ENCODE results near the gene DIAPH3. TPM values are rescaled to one million over a fixed set of nuclear protein-coding genes. Genes with fewer than 3 reads are reported as not detected.

DIAPH3 gene
- total and polyA plus RNA-seq, 2 donors, result 0.80 to 4.5 TPM

DNA sequence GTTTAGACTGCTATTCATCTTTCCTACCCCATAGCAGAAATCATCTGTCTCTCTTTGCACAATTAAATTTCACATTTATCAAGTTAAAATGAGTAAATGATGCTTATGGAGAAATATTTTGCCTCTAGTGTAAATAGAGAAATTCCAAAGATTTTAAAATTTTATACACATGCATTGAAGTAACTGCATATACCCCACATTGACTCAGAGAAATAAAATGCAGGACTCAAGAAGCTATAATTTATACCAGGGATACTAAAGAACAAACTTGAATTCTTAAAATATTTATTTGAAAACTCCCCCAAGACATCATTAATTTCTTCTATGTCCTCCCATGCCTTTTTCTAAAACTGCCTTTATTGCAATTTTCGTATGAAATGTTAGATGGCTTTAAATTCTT lies 165.8 kb downstream of the DIAPH3 start:
- Histone ChIP-seq H3K4me1 (ENCODE audit: control insufficient read depth in 2 of 2, insufficient read depth in 2 of 2, low read length in 2 of 2) (no peaks in the 10 kb centered on the region), H3K4me3 (ENCODE audit: low read length in 2 of 2) (no peak overlapping the region), H3K27ac (ENCODE audit: low read depth in 1 of 2, low read length in 1 of 2) (no peak overlapping the region), H3K27me3 (ENCODE audit: control insufficient read depth in 2 of 2, insufficient read depth in 1 of 2, low read length in 1 of 2) (no peaks in the 10 kb centered on the region), H3K36me3 (ENCODE audit: control insufficient read depth in 2 of 2, insufficient read depth in 2 of 2, low read length in 1 of 2) (no peaks in the 10 kb centered on the region), H3K9me3 (ENCODE audit: control insufficient read depth in 2 of 2, insufficient read depth in 1 of 2, low read length in 1 of 2) (no peaks in the 10 kb centered on the region)
- no peak for DNase-seq (ENCODE audit: low read depth in 6 of 9, low spot score in 9 of 9)
- WGBS, result 95% methylated on average over 1 of the region's 1 CpG

DNA sequence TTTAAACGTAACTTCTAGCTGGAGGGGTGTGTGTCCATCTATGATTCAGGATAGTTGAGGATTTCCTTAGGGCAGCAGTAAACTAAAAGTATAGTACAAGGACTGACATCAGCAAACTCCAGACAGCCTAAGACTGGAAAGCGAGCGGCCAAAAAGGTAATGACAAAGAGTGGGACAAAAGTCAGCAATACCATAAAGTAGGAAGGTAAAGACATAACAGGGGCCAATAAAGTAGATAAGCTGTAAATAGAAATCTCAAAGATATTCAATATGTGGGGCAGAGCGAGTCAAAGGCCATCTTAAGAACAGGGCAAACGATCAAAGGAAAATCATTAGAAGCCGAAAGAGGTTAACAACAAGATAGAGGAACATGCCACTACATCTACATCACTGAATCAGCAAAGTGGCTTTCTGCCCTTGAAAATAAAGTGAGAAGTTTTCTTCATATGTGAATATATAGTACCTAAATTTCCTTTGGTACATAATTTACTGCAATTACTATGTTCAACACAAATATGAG lies 167.2 kb downstream of the DIAPH3 start:
- no peaks in the 10 kb centered on the region for H3K27me3 ChIP-seq (ENCODE audit: control insufficient read depth in 2 of 2, insufficient read depth in 1 of 2, low read length in 1 of 2)
- DNase-seq (ENCODE audit: low read depth in 6 of 9, low spot score in 9 of 9), result no peak
- H3K36me3 ChIP-seq (ENCODE audit: control insufficient read depth in 2 of 2, insufficient read depth in 2 of 2, low read length in 1 of 2), result no peaks in the 10 kb centered on the region
- no peaks in the 10 kb centered on the region for H3K4me1 ChIP-seq (ENCODE audit: control insufficient read depth in 2 of 2, insufficient read depth in 2 of 2, low read length in 2 of 2)
- no peak overlapping the region for H3K27ac ChIP-seq (ENCODE audit: low read depth in 1 of 2, low read length in 1 of 2)
- no peak overlapping the region for H3K4me3 ChIP-seq (ENCODE audit: low read length in 2 of 2)
- H3K9me3 ChIP-seq (ENCODE audit: control insufficient read depth in 2 of 2, insufficient read depth in 1 of 2, low read length in 1 of 2), result no peaks in the 10 kb centered on the region
- 92% methylated on average over 6 of the region's 6 CpGs for WGBS

DNA sequence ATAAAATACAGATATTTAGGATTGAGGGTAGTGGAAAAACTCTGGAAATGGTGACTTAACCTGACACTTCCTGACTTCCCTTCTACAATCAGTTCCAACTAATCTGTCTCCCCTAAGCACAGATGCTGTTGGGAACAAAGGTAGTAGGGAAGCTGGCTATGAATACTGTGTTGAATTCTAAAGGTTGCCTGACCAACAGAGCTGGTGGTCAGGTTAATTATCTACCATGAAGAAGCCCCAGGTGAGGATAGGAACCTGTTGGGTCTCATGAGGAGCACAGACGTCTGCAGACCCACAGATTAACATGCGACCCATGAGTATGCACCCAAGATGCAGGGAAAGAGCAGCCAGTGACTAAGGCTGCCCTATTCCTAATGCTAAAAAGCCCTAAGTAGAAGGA lies 172.3 kb downstream of the DIAPH3 start:
- Histone ChIP-seq H3K4me3 (ENCODE audit: low read length in 2 of 2) (no peak overlapping the region), H3K4me1 (ENCODE audit: control insufficient read depth in 2 of 2, insufficient read depth in 2 of 2, low read length in 2 of 2) (no peaks in the 10 kb centered on the region), H3K9me3 (ENCODE audit: control insufficient read depth in 2 of 2, insufficient read depth in 1 of 2, low read length in 1 of 2) (no peaks in the 10 kb centered on the region), H3K27ac (ENCODE audit: low read depth in 1 of 2, low read length in 1 of 2) (no peak overlapping the region), H3K36me3 (ENCODE audit: control insufficient read depth in 2 of 2, insufficient read depth in 2 of 2, low read length in 1 of 2) (no peaks in the 10 kb centered on the region), H3K27me3 (ENCODE audit: control insufficient read depth in 2 of 2, insufficient read depth in 1 of 2, low read length in 1 of 2) (no peaks in the 10 kb centered on the region)
- 99% methylated on average over 2 of the region's 2 CpGs for WGBS
- DNase-seq (ENCODE audit: low read depth in 6 of 9, low spot score in 9 of 9), result no peak

DNA sequence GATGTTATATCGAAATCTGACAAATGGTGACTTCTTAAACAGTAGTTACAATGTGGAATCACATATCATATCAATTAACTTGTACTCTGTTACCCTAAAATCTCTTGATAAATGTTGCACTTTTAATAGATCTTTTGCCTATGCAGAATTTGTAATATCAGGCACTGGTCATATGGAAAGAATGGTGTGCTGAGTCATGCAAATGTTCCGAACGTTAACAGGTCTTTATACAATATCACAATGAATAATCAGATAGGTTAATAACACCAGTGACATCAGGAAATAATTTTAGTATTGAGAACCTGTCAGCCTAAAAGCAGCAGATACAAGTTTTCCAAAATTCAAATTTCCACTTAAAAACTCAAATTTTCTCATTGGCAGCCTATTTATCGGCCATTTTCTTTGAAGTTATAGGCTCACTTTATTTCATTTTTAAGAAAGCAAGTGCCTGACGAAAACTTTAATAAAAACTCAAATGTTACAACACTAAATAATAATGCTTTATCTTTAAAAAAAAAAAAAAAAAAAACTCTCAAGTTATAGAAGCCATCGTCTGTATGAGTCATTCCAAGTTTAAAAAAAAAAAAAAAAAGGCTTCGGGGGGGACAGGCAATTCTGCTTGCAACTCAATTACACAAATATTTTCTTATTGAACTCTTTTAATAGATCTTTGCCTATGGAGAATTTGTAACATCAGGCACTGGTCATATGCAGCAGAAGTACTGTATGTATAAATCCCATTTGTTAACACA lies 180.9 kb downstream of the DIAPH3 start:
- WGBS, result 95% methylated on average over 7 of the region's 7 CpGs
- H3K4me1 ChIP-seq (ENCODE audit: control insufficient read depth in 2 of 2, insufficient read depth in 2 of 2, low read length in 2 of 2), result no peaks in the 10 kb centered on the region
- H3K27ac ChIP-seq (ENCODE audit: low read depth in 1 of 2, low read length in 1 of 2), result no peak overlapping the region
- no peak overlapping the region for H3K4me3 ChIP-seq (ENCODE audit: low read length in 2 of 2)
- no peaks in the 10 kb centered on the region for H3K27me3 ChIP-seq (ENCODE audit: control insufficient read depth in 2 of 2, insufficient read depth in 1 of 2, low read length in 1 of 2)
- DNase-seq (ENCODE audit: low read depth in 6 of 9, low spot score in 9 of 9), result no peak
- no peaks in the 10 kb centered on the region for H3K9me3 ChIP-seq (ENCODE audit: control insufficient read depth in 2 of 2, insufficient read depth in 1 of 2, low read length in 1 of 2)
- H3K36me3 ChIP-seq (ENCODE audit: control insufficient read depth in 2 of 2, insufficient read depth in 2 of 2, low read length in 1 of 2), result peaks cover 0 to 3% of the 10 kb centered on the region in 2 donors

DNA sequence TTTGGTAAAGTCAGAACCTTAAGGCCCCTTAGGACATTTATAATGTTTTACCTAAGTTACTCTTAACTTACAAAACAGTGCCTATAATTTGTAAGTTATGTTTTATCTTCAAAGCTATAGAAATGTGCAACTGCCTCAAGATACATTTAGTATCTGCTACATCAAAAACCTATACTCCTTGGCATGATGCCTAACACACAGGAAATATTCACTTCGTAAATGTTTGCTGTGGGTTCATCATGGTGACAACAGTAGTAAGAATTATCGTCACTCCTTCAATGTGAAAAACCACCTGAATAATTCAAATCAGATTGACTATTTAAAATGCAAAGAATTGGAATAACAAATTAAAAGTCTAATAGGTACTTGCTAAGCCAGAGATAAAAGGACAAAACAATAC lies 184.1 kb downstream of the DIAPH3 start:
- no peak overlapping the region for H3K4me3 ChIP-seq (ENCODE audit: low read length in 2 of 2)
- H3K9me3 ChIP-seq (ENCODE audit: control insufficient read depth in 2 of 2, insufficient read depth in 1 of 2, low read length in 1 of 2), result no peaks in the 10 kb centered on the region
- peak in 1 of 9 donors; percentile 6 for DNase-seq (ENCODE audit: low read depth in 6 of 9, low spot score in 9 of 9)
- WGBS, result 17% methylated on average over 2 of the region's 2 CpGs
- H3K27me3 ChIP-seq (ENCODE audit: control insufficient read depth in 2 of 2, insufficient read depth in 1 of 2, low read length in 1 of 2), result no peaks in the 10 kb centered on the region
- H3K4me1 ChIP-seq (ENCODE audit: control insufficient read depth in 2 of 2, insufficient read depth in 2 of 2, low read length in 2 of 2), result no peaks in the 10 kb centered on the region
- peaks cover 0 to 3% of the 10 kb centered on the region in 2 donors for H3K36me3 ChIP-seq (ENCODE audit: control insufficient read depth in 2 of 2, insufficient read depth in 2 of 2, low read length in 1 of 2)
- H3K27ac ChIP-seq (ENCODE audit: low read depth in 1 of 2, low read length in 1 of 2), result no peak overlapping the region

DNA sequence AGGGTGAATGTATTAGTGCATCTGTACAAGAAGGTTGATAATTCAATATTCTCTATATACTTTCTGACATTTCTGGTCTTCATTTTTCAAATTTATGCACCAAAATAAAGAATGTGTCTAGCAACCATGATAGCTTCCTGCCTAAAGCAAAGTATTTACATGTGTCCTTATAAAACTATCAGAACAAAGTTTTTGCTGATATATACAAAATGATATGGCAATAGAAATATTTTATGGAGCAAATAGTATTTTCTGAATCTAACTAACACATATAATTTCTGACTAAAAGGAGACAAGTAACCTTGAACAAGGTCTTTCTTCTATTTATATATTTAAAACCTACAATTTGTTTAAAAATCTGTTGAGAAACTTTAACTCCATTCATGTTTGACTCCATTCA lies 184.9 kb downstream of the DIAPH3 start:
- Histone ChIP-seq H3K36me3 (ENCODE audit: control insufficient read depth in 2 of 2, insufficient read depth in 2 of 2, low read length in 1 of 2) (peaks cover 0 to 3% of the 10 kb centered on the region in 2 donors), H3K4me3 (ENCODE audit: low read length in 2 of 2) (no peak overlapping the region), H3K27me3 (ENCODE audit: control insufficient read depth in 2 of 2, insufficient read depth in 1 of 2, low read length in 1 of 2) (no peaks in the 10 kb centered on the region), H3K9me3 (ENCODE audit: control insufficient read depth in 2 of 2, insufficient read depth in 1 of 2, low read length in 1 of 2) (no peaks in the 10 kb centered on the region), H3K27ac (ENCODE audit: low read depth in 1 of 2, low read length in 1 of 2) (no peak overlapping the region), H3K4me1 (ENCODE audit: control insufficient read depth in 2 of 2, insufficient read depth in 2 of 2, low read length in 2 of 2) (no peaks in the 10 kb centered on the region)
- DNase-seq (ENCODE audit: low read depth in 6 of 9, low spot score in 9 of 9), result no peak

DNA sequence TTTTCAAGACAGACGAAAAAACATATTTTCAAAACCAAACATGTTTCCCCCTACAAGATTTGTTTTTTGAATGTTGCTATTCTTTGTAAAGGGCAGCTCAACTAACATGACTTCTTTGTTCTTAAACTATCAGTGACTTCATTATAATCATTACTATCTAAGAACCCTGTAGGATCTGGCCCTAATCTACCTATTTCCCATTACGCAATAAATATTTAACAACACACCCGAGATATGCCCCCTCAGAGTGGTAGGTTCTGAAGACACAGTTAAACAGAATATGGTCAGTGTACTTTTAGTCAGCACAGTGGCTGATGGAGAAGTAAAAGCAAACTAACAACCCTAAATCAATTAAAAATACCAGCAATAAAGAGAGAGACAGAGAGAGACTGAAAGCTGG lies 186.9 kb downstream of the DIAPH3 start:
- Histone ChIP-seq H3K27ac (ENCODE audit: low read depth in 1 of 2, low read length in 1 of 2) (no peak overlapping the region), H3K27me3 (ENCODE audit: control insufficient read depth in 2 of 2, insufficient read depth in 1 of 2, low read length in 1 of 2) (no peaks in the 10 kb centered on the region), H3K4me1 (ENCODE audit: control insufficient read depth in 2 of 2, insufficient read depth in 2 of 2, low read length in 2 of 2) (no peaks in the 10 kb centered on the region), H3K36me3 (ENCODE audit: control insufficient read depth in 2 of 2, insufficient read depth in 2 of 2, low read length in 1 of 2) (no peaks in the 10 kb centered on the region), H3K4me3 (ENCODE audit: low read length in 2 of 2) (no peak overlapping the region), H3K9me3 (ENCODE audit: control insufficient read depth in 2 of 2, insufficient read depth in 1 of 2, low read length in 1 of 2) (no peaks in the 10 kb centered on the region)
- WGBS, result 97% methylated on average over 3 of the region's 3 CpGs
- no peak for DNase-seq (ENCODE audit: low read depth in 6 of 9, low spot score in 9 of 9)

DNA sequence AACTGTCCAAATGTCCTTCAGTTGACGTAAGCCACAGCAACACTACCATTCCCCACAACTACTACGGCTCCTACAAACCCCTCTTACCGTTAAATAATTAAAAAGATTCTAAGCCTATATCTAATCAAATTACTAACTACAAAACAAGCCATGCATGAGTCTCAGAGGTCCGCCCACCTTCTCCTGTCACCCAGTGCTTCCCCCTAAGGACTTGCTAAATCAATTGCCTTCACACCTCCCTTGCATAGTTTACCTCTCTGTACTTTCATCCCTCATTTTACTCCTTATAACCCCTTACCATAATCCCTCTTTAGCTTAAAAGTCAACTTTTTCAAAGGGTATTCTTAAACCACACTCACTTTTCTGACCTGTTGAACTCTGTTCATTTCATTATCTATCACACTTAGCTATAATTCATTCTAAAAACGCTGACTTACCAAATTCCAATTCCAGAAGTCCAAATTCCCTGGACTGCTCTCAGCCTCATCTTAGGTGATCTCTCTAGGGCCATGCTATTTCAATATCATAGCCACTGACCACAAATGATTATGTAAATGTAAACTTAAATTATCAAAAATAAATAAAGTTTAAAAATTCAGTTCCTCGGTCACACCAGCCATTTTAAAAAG lies 187.8 kb downstream of the DIAPH3 start:
- Histone ChIP-seq H3K27me3 (ENCODE audit: control insufficient read depth in 2 of 2, insufficient read depth in 1 of 2, low read length in 1 of 2) (no peaks in the 10 kb centered on the region), H3K9me3 (ENCODE audit: control insufficient read depth in 2 of 2, insufficient read depth in 1 of 2, low read length in 1 of 2) (no peaks in the 10 kb centered on the region), H3K4me3 (ENCODE audit: low read length in 2 of 2) (no peak overlapping the region), H3K4me1 (ENCODE audit: control insufficient read depth in 2 of 2, insufficient read depth in 2 of 2, low read length in 2 of 2) (no peaks in the 10 kb centered on the region), H3K27ac (ENCODE audit: low read depth in 1 of 2, low read length in 1 of 2) (no peak overlapping the region), H3K36me3 (ENCODE audit: control insufficient read depth in 2 of 2, insufficient read depth in 2 of 2, low read length in 1 of 2) (no peaks in the 10 kb centered on the region)
- WGBS, result 88% methylated on average over 6 of the region's 6 CpGs
- no peak for DNase-seq (ENCODE audit: low read depth in 6 of 9, low spot score in 9 of 9)

DNA sequence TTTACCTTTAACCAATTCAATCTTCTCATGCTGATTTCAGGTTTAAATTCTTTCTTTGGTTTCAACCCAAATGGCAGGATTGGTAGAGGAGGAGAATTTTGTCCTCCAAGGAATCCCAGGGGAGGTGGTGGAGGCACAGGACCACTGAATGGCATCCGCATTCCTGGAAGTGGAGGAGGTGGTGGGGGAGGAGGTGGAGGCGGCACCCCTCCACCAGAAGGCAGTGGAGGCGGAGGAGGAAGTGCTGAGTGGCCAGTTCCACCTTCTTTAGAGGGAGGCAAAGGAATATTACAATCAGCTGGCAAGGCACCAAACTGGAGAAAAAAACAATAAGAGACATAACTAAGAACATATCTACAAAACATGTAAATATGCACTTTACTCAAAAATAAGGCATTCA lies 192.9 kb downstream of the DIAPH3 start:
- Histone ChIP-seq H3K27ac (ENCODE audit: low read depth in 1 of 2, low read length in 1 of 2) (no peak overlapping the region), H3K4me1 (ENCODE audit: control insufficient read depth in 2 of 2, insufficient read depth in 2 of 2, low read length in 2 of 2) (no peaks in the 10 kb centered on the region), H3K9me3 (ENCODE audit: control insufficient read depth in 2 of 2, insufficient read depth in 1 of 2, low read length in 1 of 2) (no peaks in the 10 kb centered on the region), H3K4me3 (ENCODE audit: low read length in 2 of 2) (no peak overlapping the region), H3K36me3 (ENCODE audit: control insufficient read depth in 2 of 2, insufficient read depth in 2 of 2, low read length in 1 of 2) (no peaks in the 10 kb centered on the region), H3K27me3 (ENCODE audit: control insufficient read depth in 2 of 2, insufficient read depth in 1 of 2, low read length in 1 of 2) (no peaks in the 10 kb centered on the region)
- over 99% methylated on average over 3 of the region's 3 CpGs for WGBS
- no peak for DNase-seq (ENCODE audit: low read depth in 6 of 9, low spot score in 9 of 9)

Data from thymus (tissue), 11 donors.